GM12892 (cell line): Measurements from ENCODE around the gene ZNF282.

Source experiments
- POLR2A ChIP-seq: IDR thresholded peaks from 2 replicates; pipeline ENCODE4 v1.6.1; 2011; ENCODE audit warnings: low read depth, low read length, control low read depth
- POLR2AphosphoS5 ChIP-seq: IDR thresholded peaks from 2 replicates; pipeline ENCODE4 v1.6.1; 2011; ENCODE audit warnings: low read depth, low read length, control low read depth

- TF ChIP-seq POLR2A = no peak
- TF ChIP-seq POLR2AphosphoS5 = no peak
Measured at GRCh38 chr7:149205690-149206381, 10.5 kb downstream of the ZNF282 start.
